ENCODE results near the gene CIITA.

DNA sequence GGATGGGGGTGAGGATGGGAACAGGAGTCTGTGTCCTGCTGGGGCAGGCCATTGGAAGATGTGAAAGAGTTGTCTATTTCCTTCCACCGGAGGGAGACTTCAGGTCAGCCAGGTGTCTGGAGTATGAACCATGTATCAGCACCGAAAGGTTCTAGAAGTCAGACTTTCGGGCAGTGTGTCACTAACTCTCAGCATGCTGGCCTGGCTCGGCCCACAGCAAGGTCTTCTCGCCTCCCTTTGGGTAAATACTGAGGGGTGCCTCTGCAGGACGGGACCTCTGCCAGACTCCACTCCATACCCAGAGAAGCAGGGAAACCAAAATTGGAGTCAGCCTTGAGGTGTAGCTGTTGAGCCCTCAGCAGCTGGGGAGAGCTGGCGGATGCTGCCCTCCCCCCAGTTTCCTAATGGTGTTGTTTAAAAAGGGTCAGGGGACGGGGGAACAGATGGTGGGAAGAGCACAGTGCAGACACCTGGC is 507 bp downstream of the CIITA start:
- no peak for TF ChIP-seq RBBP5 (conservative IDR thresholded peaks at IDR 0.05)
- no peak for TF ChIP-seq NR2F1 (conservative IDR thresholded peaks at IDR 0.05)
- no peak for TF ChIP-seq CEBPB (IDR thresholded peaks at IDR 0.05; ENCODE audit: borderline replicate concordance in 1 of 2, low read depth in 2 of 2, low read length in 2 of 2)
